Cardiac fibroblast (primary cell): ENCODE results near the gene PIP5K1B.

Source experiments
- DNase-seq, 2 donors: peaks; one replicate each; pipeline versions ENCODE4 v3.0.0 to v3.0.0-alpha.2; 2010; ENCODE audit warnings: low read depth in 2 of 2
- H3K4me3 ChIP-seq, 2 donors: replicated peaks in 1 of 2; 1 replicate in 1 of 2; 2 replicates in 1 of 2; pipeline ENCODE4 v1.5.1; 2011; ENCODE audit warnings: low read depth in 2 of 2, low read length in 2 of 2, mild to moderate bottlenecking in 2 of 2, moderate library complexity in 1 of 2
- TF ChIP-seq, protein P1 (sequence below): IDR thresholded peaks from one replicate; pipeline ENCODE4 v1.5.1; 2011; ENCODE audit warnings: low read depth, mild to moderate bottlenecking, low read length, inconsistent platforms

Gene PIP5K1B

DNA sequence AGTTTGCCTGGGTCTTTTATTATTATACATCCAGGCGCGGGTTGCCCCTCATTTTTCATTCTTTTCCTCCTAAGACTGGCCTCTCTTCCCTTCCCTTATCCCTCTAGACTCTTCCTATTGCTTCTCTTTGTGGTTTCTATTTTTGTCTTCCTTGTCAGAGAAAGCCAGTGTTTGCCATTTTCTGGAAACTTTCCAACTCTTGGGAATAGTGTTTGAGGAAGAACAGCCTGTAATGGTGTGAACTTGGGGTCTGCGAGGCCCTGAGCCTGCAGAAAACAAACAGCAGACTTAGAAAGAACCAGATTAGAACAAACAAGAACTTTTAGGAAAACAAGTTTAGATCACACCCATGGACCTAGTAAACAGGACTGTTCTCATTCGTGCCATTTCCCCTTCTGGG lies 293.3 kb downstream of the PIP5K1B start:
- no peak for DNase-seq
- TF ChIP-seq, protein P1, sequence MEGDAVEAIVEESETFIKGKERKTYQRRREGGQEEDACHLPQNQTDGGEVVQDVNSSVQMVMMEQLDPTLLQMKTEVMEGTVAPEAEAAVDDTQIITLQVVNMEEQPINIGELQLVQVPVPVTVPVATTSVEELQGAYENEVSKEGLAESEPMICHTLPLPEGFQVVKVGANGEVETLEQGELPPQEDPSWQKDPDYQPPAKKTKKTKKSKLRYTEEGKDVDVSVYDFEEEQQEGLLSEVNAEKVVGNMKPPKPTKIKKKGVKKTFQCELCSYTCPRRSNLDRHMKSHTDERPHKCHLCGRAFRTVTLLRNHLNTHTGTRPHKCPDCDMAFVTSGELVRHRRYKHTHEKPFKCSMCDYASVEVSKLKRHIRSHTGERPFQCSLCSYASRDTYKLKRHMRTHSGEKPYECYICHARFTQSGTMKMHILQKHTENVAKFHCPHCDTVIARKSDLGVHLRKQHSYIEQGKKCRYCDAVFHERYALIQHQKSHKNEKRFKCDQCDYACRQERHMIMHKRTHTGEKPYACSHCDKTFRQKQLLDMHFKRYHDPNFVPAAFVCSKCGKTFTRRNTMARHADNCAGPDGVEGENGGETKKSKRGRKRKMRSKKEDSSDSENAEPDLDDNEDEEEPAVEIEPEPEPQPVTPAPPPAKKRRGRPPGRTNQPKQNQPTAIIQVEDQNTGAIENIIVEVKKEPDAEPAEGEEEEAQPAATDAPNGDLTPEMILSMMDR, result no peak
- no peak overlapping the region for H3K4me3 ChIP-seq

DNA sequence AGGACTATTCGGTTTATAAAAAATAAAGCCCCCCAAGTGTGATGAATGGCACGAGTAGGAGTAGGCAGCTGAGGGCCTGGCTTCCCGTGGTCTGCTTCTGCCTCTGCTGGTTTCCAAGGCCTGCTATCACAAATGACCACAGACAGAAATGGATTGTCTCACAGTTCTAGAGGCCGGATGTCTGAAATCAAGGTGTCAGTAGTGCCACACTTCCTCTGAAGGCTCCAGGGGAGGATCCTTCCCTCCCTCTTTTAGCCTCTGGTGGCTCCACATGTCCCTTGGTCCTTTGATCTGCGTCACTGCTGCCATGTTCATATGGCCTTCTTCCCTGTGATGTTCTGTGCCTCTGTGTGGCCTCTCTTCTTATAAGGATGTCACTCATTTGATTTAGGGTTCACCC lies 293.8 kb downstream of the PIP5K1B start:
- no peak overlapping the region for H3K4me3 ChIP-seq
- no peak for DNase-seq
- TF ChIP-seq, protein P1, result no peak

DNA sequence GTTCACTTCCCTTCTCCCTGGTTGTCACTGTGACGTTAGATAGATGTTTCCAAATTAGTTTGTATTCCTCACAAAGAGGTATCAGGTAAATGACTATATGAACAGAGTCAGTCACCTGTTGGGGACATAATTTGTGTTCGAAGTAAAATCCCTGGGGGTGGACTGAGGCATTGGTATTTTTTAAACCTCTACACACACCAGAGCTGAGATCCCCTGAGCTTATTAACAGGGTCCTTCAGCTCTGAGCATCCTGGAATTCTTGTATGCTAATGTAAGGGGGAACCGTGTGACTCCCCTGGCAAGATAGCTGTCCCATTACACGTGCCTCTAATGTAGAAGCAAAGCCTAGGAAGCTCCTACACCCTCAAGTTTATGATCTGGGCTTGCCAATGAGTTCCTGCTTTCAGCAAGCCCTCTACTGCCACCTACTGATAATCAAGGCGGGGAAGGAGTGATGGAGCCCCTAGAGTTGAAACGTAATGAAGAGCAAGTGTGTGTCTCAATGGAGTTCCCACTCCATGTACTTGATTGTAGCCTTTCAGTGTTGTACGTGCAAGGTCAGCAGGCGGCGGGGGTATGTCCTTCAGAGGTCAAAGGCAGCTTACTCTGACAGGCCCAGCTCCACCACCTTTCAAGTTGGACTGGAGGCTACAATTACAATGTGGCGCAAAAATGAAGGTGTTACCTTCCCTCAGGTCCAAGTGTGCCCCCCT lies 294.5 kb downstream of the PIP5K1B start:
- no peak overlapping the region for H3K4me3 ChIP-seq
- peak; percentile 74 to 82 for DNase-seq
- TF ChIP-seq, protein P1, result peak; percentile 90

DNA sequence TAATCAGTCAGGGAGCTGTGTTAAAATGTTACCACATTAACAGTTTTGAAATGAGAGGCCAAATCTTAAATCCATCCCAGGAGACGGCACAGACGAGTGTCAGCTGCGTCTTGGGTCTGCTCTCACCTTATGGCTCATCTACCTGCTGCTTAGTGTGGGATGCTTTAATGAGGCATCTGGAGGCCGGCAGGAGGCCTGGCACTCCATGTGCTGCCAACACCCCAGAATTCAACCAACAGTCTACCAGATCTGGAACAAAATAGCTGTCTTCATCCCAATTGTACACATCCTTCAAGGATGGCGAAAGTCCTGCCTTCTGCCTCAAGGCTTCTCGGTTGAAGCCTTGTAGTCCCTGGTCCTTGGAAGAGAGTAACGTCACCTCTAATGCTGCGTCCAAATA lies 296.9 kb downstream of the PIP5K1B start:
- TF ChIP-seq, protein P1, result no peak
- no peak overlapping the region for H3K4me3 ChIP-seq
- no peak for DNase-seq

DNA sequence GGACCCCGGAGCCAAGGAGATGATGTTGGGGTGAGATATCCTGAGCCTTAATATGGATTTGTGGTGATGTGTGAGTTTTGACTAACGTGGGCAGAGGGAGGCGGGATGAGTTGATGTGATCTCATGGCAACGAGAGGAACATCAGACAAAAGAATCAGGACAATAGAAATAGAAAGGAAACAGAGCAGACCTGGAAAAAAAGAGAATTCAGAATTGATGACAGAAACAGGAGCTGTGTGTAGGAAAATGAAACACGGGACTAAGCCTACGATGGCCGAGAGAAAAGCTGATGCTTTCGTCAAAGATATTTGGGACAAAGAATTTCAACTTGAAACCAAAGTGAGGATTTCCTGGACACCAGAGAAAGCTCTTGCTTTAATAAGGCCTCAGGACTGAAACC lies 298.0 kb downstream of the PIP5K1B start:
- H3K4me3 ChIP-seq, result no peak overlapping the region
- no peak for DNase-seq
- TF ChIP-seq, protein P1, result no peak

DNA sequence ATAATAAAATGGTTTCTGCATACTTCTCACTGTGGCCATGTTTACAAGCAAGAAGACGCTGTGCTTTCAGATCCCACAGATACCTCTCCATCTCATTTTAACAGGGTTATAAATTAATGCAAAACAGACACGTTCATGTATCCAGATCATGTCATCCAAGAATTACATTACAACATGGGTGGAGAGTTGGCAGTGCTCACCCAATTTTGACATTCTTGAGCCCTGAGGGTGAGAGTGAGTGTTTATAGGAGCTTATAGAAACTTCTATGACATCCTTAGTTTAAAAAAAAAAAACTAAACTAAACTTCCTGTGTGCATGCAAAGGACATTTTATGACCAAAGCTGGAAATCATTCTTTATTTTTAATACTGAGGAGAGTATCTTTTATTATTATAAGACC lies 299.8 kb downstream of the PIP5K1B start:
- TF ChIP-seq, protein P1, result no peak
- H3K4me3 ChIP-seq, result no peak overlapping the region
- peak in 1 of 2 donors; percentile 3 for DNase-seq

DNA sequence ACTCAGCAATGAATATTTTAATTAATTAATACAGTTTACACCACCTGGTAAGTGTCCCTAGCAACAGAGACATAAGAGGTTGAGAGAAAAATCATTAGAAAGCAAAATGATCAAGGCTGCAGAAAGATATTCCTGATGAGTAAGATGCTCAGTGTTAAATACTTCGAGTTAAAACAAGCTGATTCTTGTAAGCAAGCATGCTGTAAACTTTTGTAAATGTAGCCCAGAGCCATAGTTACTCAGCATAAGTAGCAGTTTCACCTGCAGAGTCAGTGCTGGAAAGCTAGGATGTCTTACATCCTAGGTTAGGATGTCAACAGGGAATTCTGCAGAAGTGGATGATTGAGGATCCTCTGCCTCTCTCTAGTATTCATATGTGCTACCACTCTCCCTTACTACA lies 304.7 kb downstream of the PIP5K1B start:
- TF ChIP-seq, protein P1, result no peak
- H3K4me3 ChIP-seq, result no peak overlapping the region
- DNase-seq, result no peak
